ENCODE measurements around the gene PGA4.
"Not testable (repeated sequence)": the region's sequence is repeated elsewhere in the genome, so short reads cannot be mapped to it uniquely, and the experiment has no call there.

Gene PGA4

DNA sequence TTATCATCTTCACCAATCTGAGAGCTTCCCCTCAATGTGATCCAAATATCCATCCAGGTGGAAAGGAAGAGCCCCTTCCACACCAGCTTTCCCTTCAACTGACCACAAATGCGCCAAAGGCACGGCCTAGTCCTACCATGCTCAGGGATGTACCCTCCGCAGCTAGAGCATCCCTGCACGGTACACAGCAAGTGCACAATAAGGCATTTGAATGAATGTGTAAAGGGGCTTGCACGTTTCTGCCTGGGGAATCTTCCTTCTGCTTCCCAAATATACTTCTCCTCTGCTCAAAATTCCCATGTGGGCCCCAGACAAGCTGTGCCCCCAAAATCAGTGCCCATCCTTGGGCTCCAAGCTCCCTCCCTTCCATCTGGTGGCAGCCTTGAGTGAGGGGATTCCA is 3.1 kb upstream of the PGA4 start:
- DNase-seq, H3K27me3 Mint-ChIP-seq, H3K4me1 Mint-ChIP-seq, H3K4me3 Mint-ChIP-seq, H3K27ac Mint-ChIP-seq, H3K36me3 Mint-ChIP-seq, H3K9me3 Mint-ChIP-seq, CTCF ChIA-PET: not testable (repeated sequence)

DNA sequence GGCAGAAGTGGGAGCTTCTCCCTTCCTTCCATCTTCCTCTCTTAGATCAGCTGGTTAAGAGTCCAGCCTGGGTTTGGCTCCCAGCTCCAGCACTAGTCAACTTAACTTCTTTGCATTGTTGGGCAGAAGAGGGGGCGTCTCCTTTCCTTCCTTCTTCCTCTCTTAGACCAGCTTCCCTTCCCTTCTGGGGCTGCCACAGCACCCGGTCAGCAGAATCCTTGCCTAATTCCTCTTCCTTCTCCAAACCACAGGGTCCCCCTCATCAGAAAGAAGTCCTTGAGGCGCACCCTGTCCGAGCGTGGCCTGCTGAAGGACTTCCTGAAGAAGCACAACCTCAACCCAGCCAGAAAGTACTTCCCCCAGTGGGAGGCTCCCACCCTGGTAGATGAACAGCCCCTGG is 545 bp downstream of the PGA4 start:
- H3K27ac Mint-ChIP-seq, H3K4me1 Mint-ChIP-seq, CTCF ChIA-PET, DNase-seq, H3K27me3 Mint-ChIP-seq, H3K36me3 Mint-ChIP-seq, H3K9me3 Mint-ChIP-seq, H3K4me3 Mint-ChIP-seq: not testable (repeated sequence)

DNA sequence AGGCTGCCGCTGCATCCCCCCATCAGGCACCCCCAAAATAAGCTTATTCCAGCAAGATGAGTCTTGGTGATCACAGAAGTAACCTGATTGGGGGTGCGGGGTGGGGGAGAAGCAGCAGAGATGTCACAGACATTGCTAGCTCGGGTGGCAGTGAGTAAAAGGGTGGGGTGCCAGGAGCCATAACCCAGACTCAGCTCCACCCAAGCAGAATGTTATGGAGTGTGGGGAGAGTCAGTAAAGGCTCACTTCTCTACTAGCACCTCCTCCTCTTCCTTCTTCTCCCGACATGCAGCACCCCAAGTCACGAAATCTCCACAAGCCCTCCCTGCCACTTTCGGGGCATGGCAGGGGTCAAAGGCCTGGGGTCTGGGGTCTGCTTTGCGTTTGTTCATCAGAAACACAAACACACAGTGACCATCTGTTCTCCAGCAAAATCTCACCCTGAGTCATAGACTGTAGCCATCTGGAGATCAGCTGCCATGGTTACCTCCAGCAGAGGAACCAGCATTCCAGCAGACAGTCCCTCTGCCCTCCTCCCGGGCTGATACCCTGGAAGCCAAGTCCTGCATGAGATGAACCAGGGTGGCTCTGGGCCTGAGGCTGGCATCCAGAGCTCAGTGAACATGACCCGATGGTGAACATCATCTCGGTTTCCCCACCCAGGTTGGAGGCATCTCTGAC is 4.5 kb downstream of the PGA4 start:
- H3K4me3 Mint-ChIP-seq, H3K27ac Mint-ChIP-seq: not testable (repeated sequence)

DNA sequence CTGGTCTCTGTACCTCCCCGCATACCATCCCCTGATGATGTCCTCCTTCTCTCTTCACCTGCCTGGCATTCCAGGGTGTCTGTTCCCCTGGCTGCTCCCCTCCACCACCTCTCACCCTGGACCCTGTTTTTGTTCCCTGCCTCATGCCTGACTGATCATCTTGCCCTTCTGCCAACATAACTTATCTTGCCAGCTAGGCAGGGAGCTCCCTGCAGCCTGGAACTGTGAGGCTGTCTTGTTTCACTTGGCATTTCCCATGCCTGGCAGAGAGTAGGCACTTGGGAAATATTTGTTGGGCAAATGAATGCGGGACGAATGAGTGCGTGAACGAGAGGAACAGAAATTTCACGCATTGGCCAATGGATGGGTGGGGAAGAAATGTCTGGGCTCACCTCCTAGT is 7.3 kb downstream of the PGA4 start:
- H3K36me3 Mint-ChIP-seq, H3K27ac Mint-ChIP-seq, CTCF ChIA-PET, H3K4me3 Mint-ChIP-seq, H3K27me3 Mint-ChIP-seq, H3K9me3 Mint-ChIP-seq, H3K4me1 Mint-ChIP-seq, DNase-seq: not testable (repeated sequence)

More for the DNA sequence above, 4.5 kb downstream of the PGA4 start:
- H3K27me3 Mint-ChIP-seq, DNase-seq, H3K36me3 Mint-ChIP-seq, CTCF ChIA-PET, H3K9me3 Mint-ChIP-seq, H3K4me1 Mint-ChIP-seq: not testable (repeated sequence)

DNA sequence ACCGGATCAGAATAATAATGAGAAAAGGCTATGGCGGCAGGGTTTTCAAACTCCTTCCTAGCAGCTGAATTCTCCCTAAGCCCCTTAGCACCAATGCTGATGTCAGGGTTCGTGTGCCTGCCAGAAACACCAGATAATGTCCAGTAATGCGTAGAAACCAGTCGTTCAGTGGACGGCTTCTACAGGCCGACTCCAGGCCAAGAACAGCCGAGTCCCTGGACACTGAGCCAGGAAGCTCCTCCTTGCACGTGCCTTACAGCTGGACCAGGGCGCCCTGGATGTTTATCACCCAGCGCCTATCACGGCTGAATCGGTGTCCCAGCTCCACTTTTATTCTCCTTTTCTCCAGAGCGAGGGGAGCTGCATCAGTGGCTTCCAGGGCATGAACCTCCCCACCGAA is 8.9 kb downstream of the PGA4 start:
- H3K4me1 Mint-ChIP-seq, H3K27ac Mint-ChIP-seq, DNase-seq, H3K9me3 Mint-ChIP-seq, CTCF ChIA-PET, H3K27me3 Mint-ChIP-seq, H3K36me3 Mint-ChIP-seq, H3K4me3 Mint-ChIP-seq: not testable (repeated sequence)

GRCh38 chr11:61231585-61231984 is 9.4 kb downstream of the PGA4 start:
- H3K27ac Mint-ChIP-seq, CTCF ChIA-PET, H3K9me3 Mint-ChIP-seq: not testable (repeated sequence)

GRCh38 chr11:61232548-61233145 is 10.5 kb downstream of the PGA4 start:
- not testable (repeated sequence) for H3K9me3 Mint-ChIP-seq, H3K27ac Mint-ChIP-seq

More at GRCh38 chr11:61231585-61231984, 9.4 kb downstream of the PGA4 start:
- H3K4me1 Mint-ChIP-seq, DNase-seq, H3K27me3 Mint-ChIP-seq, H3K36me3 Mint-ChIP-seq, H3K4me3 Mint-ChIP-seq: not testable (repeated sequence)

DNA sequence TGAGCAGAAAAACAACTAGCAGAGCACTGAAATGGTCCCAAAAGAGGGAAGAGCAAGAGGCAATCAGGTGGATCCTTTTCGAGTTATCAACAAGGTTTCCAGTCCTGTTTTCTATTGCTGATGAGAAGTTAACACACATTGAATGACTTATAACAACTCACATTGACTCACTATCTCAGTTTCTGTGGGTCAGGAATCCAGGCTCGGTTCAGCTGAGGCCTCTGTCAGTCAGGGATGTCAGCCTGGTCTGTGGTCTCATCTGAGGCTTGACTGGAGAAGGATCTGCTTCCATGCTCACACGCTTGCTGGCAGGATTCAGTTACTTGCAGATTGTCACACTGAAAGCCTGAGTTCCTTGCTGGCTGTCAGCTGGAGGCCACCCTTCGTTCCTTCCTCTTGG is 15.0 kb downstream of the PGA4 start:
- H3K9me3 Mint-ChIP-seq, H3K27me3 Mint-ChIP-seq, H3K27ac Mint-ChIP-seq, CTCF ChIA-PET, H3K4me3 Mint-ChIP-seq, H3K36me3 Mint-ChIP-seq, DNase-seq, H3K4me1 Mint-ChIP-seq: not testable (repeated sequence)

More at GRCh38 chr11:61232548-61233145, 10.5 kb downstream of the PGA4 start:
- CTCF ChIA-PET, H3K27me3 Mint-ChIP-seq, H3K4me1 Mint-ChIP-seq, H3K4me3 Mint-ChIP-seq, DNase-seq, H3K36me3 Mint-ChIP-seq: not testable (repeated sequence)

DNA sequence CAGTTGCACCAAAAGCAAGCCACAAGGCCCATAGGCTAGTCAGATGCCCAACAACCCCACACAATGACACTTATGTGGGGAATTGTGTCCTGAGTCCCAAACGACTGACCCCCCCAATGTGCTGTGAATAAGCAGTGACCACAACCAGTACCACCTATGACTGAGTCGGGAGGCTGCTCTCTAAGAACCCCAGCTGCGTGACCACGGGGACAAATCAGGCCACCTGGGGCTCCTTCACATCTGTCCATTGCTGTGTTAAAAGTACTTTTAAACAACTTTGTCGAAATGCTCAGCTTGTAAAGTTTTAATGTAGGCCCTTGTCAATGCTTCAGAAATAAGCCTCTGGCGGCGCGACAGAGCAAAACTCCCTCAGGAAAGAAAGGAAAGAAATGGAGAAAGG is 18.1 kb downstream of the PGA4 start:
- H3K9me3 Mint-ChIP-seq, DNase-seq, CTCF ChIA-PET, H3K27ac Mint-ChIP-seq, H3K27me3 Mint-ChIP-seq, H3K4me3 Mint-ChIP-seq, H3K36me3 Mint-ChIP-seq, H3K4me1 Mint-ChIP-seq: not testable (repeated sequence)

- H3K9me3 Mint-ChIP-seq, DNase-seq, CTCF ChIA-PET, H3K36me3 Mint-ChIP-seq, H3K4me3 Mint-ChIP-seq, H3K27me3 Mint-ChIP-seq, H3K27ac Mint-ChIP-seq, H3K4me1 Mint-ChIP-seq: not testable (repeated sequence)
These were observed 18.7 kb downstream of the PGA4 start, which contains the start of gene PGA5 for GRCh38 chr11:61240875-61241274. Gene PGA5 (plus strand): TSS chr11:61241175. CDS start chr11:61241227, 52 bp downstream.

DNA sequence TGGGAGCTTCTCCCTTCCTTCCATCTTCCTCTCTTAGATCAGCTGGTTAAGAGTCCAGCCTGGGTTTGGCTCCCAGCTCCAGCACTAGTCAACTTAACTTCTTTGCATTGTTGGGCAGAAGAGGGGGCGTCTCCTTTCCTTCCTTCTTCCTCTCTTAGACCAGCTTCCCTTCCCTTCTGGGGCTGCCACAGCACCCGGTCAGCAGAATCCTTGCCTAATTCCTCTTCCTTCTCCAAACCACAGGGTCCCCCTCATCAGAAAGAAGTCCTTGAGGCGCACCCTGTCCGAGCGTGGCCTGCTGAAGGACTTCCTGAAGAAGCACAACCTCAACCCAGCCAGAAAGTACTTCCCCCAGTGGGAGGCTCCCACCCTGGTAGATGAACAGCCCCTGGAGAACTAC is 19.4 kb downstream of the PGA4 start:
- H3K27ac Mint-ChIP-seq, H3K4me3 Mint-ChIP-seq, H3K4me1 Mint-ChIP-seq, H3K27me3 Mint-ChIP-seq, H3K36me3 Mint-ChIP-seq, H3K9me3 Mint-ChIP-seq, DNase-seq, CTCF ChIA-PET: not testable (repeated sequence)

- H3K27ac Mint-ChIP-seq, H3K36me3 Mint-ChIP-seq, CTCF ChIA-PET, H3K9me3 Mint-ChIP-seq, H3K4me1 Mint-ChIP-seq, DNase-seq, H3K4me3 Mint-ChIP-seq: not testable (repeated sequence)
- H3K27me3 Mint-ChIP-seq = peaks cover 13% of the 10 kb centered on the region
These were observed 23.3 kb downstream of the PGA4 start for GRCh38 chr11:61245284-61245964.

DNA sequence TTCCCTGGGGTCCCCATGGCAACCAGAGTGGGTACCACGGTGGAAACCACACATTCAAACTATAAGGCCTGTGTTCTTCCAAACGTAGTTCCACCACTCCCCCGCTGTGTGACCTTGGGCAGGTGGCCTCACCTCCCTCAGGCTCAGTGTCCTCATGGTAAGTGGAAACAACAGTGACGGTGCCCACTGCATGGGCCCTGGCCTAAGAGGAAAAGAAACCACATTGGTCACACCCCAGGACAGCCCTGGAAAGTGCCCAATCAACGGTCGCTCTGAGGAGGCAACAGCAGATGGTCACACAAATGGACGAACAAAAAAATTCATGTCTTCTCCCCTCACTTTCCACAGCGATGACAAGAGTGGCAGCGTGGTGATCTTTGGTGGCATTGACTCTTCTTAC is 25.9 kb downstream of the PGA4 start:
- H3K9me3 Mint-ChIP-seq, DNase-seq, H3K4me3 Mint-ChIP-seq, H3K4me1 Mint-ChIP-seq, H3K27ac Mint-ChIP-seq, H3K36me3 Mint-ChIP-seq, CTCF ChIA-PET: not testable (repeated sequence)
- peaks cover 16% of the 10 kb centered on the region for H3K27me3 Mint-ChIP-seq

GRCh38 chr11:61249201-61249600 is 27.1 kb downstream of the PGA4 start:
- H3K4me1 Mint-ChIP-seq, CTCF ChIA-PET, H3K27ac Mint-ChIP-seq, DNase-seq, H3K9me3 Mint-ChIP-seq, H3K4me3 Mint-ChIP-seq, H3K36me3 Mint-ChIP-seq: not testable (repeated sequence)
- peaks cover 16% of the 10 kb centered on the region for H3K27me3 Mint-ChIP-seq
